Head of caudate nucleus (tissue), 42 donors: ENCODE results near the gene DDX39B.
"Not testable (repeated sequence)": the region's sequence is repeated elsewhere in the genome, so short reads cannot be mapped to it uniquely, and the experiment has no call there.

Experiments
- DNase-seq, 42 donors: peaks; one replicate each; pipeline versions ENCODE4 v3.0.0 to v3.0.0-alpha.2; 2020 to 2021; ENCODE audit warnings: mixed read lengths in 7 of 42
- intact Hi-C: fragments of 100-400 bp; cut with DNase I; formaldehyde crosslinking; loops from one replicate; pipeline ENCODE4 v1.15.0; 2022

Gene DDX39B

GRCh38 chr6:31497531-31498476 is 44.0 kb downstream of the DDX39B start, which contains the start of gene MICB:
MICB (plus strand) TSS chr6:31498145; CDS start chr6:31498194, 49 bp downstream.
- intact Hi-C loops = no loop called here
- peak; percentile 32 to 82 (median 60) for DNase-seq

DNA sequence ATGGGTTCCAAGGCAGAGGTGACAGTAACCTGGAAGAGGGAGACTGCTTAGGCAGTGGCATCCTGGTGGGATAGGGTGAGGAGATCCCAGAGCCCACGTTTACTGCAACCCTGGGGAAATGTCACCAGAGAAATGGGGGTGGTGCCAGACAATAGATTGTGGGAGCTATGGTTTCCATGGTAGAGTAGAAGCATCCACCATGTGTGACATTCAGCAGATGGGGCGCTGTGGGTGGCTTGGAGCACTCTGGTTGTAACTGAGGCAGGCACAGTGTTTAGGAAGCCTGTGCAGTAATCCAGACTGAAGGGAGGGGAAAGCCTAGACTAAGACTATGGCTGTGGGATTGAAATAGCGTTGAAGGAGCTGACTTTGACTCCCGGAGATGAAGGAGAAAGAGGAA is 45.0 kb downstream of the DDX39B start:
- peak in 1 of 42 donors; percentile 32 for DNase-seq
- intact Hi-C loops = not testable (repeated sequence)

GRCh38 chr6:31495580-31495979 is 46.2 kb downstream of the DDX39B start:
- DNase-seq = no peak
- intact Hi-C loops = no loop called here

- intact Hi-C loops = loop anchor here (5.0 kb wide), 1 partner anchor 48 kb away; the partner anchor contains the start of gene DDX39B
- peak; percentile 32 to 85 (median 70) for DNase-seq
Measured at GRCh38 chr6:31493875-31494694, 47.7 kb downstream of the DDX39B start.

- not testable (repeated sequence) for DNase-seq
- intact Hi-C loops = loop anchor here (5.0 kb wide), 1 partner anchor 49 kb away; the partner anchor contains the start of gene DDX39B
Measured at GRCh38 chr6:31493550-31493874, 48.3 kb downstream of the DDX39B start.

- intact Hi-C loops = loop anchor here (5.0 kb wide), 1 partner anchor 52 kb away; the partner anchor contains the start of gene DDX39B
- DNase-seq = no peak
Measured at GRCh38 chr6:31490115-31490873, 51.5 kb downstream of the DDX39B start.

- intact Hi-C loops = no loop called here
- DNase-seq = peak in 1 of 42 donors; percentile 3
Measured at GRCh38 chr6:31489086-31489485, 52.7 kb downstream of the DDX39B start.

- intact Hi-C loops, DNase-seq: not testable (repeated sequence)
Measured at GRCh38 chr6:31487674-31488073, 54.1 kb downstream of the DDX39B start.

GRCh38 chr6:31486065-31486837 is 55.6 kb downstream of the DDX39B start:
- intact Hi-C loops, DNase-seq: not testable (repeated sequence)

DNA sequence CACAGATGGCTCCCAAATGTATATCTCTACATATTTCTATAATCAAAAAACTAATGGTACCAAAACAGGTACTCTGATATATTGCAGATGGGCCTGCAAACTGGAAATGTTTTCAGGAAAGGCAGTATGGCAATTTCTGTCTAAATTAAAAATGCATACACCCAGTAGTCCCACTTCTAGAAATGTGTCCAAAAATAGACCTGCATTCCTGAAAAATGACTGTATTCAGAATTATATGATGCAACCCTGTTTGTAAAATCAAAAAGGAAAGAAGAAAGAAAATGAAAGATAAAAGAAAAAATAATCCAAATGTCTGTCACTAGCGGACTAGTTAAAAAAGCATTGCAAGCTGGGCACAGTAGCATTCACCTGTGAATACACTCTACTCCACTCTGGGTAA is 56.7 kb downstream of the DDX39B start:
- intact Hi-C loops = no loop called here
- no peak for DNase-seq

- intact Hi-C loops = no loop called here
- no peak for DNase-seq
Measured at GRCh38 chr6:31483392-31483791, 58.4 kb downstream of the DDX39B start.

GRCh38 chr6:31480574-31480973 is 61.2 kb downstream of the DDX39B start:
- DNase-seq = no peak
- intact Hi-C loops = no loop called here
